ENCODE results near the gene PMPCA.
A peak's percentile ranks its signal among the peaks of the same experiment; 100 is the strongest.

Gene PMPCA

DNA sequence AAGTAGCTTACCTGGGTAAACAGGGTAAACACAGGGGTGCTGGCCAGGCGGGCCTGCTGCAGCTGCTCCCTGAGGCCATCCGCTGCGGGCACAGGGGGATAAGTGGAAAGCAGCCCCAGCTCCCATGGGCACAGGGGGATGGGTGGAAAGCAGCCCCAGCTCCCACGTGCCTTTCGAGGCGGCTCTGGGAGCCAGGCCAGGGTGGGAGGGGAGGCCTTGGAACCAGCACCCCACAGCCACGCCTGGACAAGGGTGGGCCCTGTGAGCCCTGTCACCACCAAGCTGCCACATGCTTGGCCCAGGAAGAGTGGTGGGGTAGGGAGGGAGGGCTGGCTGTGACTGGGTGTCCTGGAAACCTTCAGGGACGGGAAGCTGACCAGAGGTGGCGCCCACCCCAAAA lies 29.1 kb upstream of the PMPCA start:
- H3K4me1 Mint-ChIP-seq, result peaks cover 20% of the 10 kb centered on the region
- ATAC-seq, result no peak
- no peak overlapping the region for H3K27ac Mint-ChIP-seq
- no peaks in the 10 kb centered on the region for H3K9me3 Mint-ChIP-seq
- H3K4me3 Mint-ChIP-seq, result no peak overlapping the region
- H3K36me3 Mint-ChIP-seq, result peaks cover 56% of the 10 kb centered on the region
- no peak for DNase-seq (ENCODE audit: low spot score in 2 of 2)

DNA sequence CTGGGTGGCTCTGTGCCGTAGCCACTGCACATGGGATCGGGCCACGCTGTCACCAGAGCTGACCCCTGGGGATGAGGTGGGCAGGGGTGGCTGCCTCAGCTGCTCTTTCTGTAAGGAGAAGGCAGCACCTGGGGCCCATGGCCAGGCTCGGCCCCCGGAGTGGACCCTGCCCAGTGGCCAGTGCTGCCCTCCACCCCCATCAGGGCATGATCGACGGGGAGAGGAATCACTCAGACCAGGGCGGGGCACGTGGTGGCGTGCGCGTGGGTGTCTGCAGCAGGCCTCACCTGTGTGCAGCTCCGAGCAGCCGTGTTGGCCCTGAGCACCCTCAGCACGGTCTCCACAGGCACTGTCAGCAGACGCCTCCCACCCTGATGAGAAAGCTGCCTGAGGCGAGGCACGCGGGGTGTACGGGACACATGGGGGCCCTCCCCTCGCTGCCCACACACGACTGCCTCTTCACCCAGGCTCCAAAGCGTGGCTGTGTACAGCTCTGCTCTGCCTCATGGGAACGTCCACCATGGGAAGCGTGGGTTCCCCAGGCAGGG lies 28.4 kb upstream of the PMPCA start:
- Mint-ChIP-seq H3K4me1 (peaks cover 26% of the 10 kb centered on the region), H3K36me3 (peaks cover 58% of the 10 kb centered on the region), H3K4me3 (no peak overlapping the region), H3K27ac (no peak overlapping the region), H3K9me3 (no peaks in the 10 kb centered on the region)
- ATAC-seq (no peak), DNase-seq (ENCODE audit: low spot score in 2 of 2) (no peak)

DNA sequence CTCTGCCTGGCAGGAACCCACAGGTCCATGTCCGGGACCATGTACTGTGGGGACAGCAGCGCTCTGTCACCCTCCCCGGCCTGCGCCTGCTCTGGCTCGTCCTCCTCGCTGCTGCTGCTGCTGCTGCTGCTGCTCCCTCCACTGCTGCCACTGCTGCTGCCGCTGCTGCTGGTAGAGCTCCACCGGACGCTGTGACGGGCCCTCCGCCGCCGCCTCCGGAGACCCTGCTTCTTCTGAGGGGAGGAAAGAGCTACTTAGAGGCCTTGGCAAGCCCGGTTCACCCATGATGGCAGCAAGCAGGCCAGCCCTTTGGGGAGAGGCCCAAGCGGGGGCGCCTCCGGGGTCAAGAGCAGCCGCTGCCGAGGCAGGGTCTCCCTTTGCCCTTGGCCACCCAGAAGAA lies 27.0 kb upstream of the PMPCA start:
- H3K9me3 Mint-ChIP-seq, result no peaks in the 10 kb centered on the region
- H3K4me1 Mint-ChIP-seq, result peaks cover 26% of the 10 kb centered on the region
- no peak overlapping the region for H3K4me3 Mint-ChIP-seq
- H3K36me3 Mint-ChIP-seq, result peaks cover 72% of the 10 kb centered on the region
- DNase-seq (ENCODE audit: low spot score in 2 of 2) (no peak), ATAC-seq (no peak)
- H3K27ac Mint-ChIP-seq, result no peak overlapping the region

DNA sequence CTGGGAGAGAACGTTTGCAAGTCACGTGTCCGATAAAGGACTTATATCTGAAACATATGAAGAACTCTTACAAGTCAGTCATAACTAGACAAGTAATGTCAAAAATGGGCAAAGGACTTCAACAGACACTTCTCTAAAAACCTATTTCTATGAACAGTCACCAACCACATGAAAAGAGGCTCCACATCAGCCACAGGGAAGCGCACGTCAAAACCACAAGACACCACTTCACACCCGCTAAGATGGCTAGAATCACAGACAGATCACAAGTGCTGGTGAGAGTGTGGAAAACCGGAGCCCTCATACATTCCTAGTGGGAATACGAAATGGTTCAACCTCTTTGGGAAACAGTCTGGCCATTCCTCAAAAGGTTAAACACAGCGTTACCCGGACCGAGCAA lies 25.4 kb upstream of the PMPCA start:
- DNase-seq (ENCODE audit: low spot score in 2 of 2) (peak in 1 of 2 donors; percentile 68), ATAC-seq (peak; percentile 91)
- Mint-ChIP-seq H3K4me3 (peak overlapping the region; percentile 14), H3K9me3 (no peaks in the 10 kb centered on the region), H3K36me3 (peaks cover 88% of the 10 kb centered on the region), H3K4me1 (peaks cover 26% of the 10 kb centered on the region), H3K27ac (peak overlapping the region; percentile 40)

DNA sequence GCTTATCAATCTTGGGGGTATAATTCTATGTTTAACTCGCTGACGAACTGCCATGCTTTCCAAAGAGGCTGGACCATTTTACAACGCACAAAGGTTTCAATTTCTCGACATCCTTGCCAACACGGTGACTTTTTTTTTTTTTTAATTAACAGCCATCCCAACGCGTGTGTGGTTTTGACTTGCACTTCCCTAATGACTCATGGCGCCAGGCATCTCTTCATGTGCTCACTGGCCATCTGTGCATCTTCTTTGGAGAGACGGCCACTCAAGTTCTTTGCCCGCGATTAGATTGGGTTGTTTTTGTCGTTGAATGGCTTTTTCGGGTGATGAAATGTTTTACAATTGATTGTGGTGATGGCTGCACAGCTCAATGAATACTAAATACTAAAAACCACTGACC lies 24.4 kb upstream of the PMPCA start:
- H3K27ac Mint-ChIP-seq, result peak overlapping the region; percentile 40
- H3K36me3 Mint-ChIP-seq, result peaks cover 92% of the 10 kb centered on the region
- peaks cover 26% of the 10 kb centered on the region for H3K4me1 Mint-ChIP-seq
- H3K4me3 Mint-ChIP-seq, result peak overlapping the region; percentile 34
- no peaks in the 10 kb centered on the region for H3K9me3 Mint-ChIP-seq
- ATAC-seq, result peak; percentile 44
- peak in 1 of 2 donors; percentile 67 for DNase-seq (ENCODE audit: low spot score in 2 of 2)

DNA sequence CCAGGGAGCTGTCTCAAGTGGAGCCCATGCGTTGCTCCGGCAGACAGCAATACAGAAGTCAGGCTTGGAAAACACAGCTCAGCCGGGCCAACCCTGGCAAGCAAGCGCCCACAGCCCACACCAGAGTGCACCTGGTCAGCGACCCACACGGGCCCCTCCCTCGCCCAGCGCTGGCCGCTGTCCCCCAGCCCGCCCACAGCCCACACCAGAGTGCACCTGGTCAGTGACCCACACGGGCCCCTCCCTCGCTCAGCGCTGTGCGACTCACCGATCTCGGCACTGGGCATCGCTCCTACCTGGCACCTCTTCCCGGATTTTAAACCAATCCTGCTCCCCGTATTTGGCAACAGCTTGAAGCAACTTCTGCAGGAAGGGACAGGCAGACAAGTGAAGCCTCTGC lies 23.2 kb upstream of the PMPCA start:
- Mint-ChIP-seq H3K9me3 (no peaks in the 10 kb centered on the region), H3K4me1 (peaks cover 26% of the 10 kb centered on the region), H3K27ac (no peak overlapping the region), H3K36me3 (peaks cover 96% of the 10 kb centered on the region), H3K4me3 (no peak overlapping the region)
- DNase-seq (ENCODE audit: low spot score in 2 of 2) (no peak), ATAC-seq (no peak)

DNA sequence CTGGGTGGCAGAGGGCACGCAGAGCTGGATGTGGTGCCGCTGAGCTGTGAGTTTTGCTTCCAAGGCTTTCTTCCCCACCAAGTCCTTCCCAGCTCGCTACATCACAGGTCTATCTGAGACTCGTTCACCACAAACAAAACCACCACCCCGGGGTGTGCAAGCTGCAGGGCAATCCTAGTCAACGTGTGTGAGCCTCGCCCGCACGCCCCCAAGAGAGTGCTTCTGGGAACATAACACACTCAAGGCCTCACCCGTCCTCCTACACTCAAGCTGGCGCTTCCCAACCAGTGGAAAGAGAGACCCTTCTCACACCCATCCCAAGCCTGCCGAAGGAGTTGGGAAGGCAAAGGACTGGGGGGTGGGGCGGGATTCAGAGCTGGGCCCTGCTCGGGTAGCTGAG lies 21.1 kb upstream of the PMPCA start:
- no peak for ATAC-seq
- H3K9me3 Mint-ChIP-seq, result no peaks in the 10 kb centered on the region
- peaks cover 25% of the 10 kb centered on the region for H3K4me1 Mint-ChIP-seq
- H3K36me3 Mint-ChIP-seq, result peaks cover 93% of the 10 kb centered on the region
- no peak overlapping the region for H3K4me3 Mint-ChIP-seq
- no peak for DNase-seq (ENCODE audit: low spot score in 2 of 2)
- no peak overlapping the region for H3K27ac Mint-ChIP-seq

DNA sequence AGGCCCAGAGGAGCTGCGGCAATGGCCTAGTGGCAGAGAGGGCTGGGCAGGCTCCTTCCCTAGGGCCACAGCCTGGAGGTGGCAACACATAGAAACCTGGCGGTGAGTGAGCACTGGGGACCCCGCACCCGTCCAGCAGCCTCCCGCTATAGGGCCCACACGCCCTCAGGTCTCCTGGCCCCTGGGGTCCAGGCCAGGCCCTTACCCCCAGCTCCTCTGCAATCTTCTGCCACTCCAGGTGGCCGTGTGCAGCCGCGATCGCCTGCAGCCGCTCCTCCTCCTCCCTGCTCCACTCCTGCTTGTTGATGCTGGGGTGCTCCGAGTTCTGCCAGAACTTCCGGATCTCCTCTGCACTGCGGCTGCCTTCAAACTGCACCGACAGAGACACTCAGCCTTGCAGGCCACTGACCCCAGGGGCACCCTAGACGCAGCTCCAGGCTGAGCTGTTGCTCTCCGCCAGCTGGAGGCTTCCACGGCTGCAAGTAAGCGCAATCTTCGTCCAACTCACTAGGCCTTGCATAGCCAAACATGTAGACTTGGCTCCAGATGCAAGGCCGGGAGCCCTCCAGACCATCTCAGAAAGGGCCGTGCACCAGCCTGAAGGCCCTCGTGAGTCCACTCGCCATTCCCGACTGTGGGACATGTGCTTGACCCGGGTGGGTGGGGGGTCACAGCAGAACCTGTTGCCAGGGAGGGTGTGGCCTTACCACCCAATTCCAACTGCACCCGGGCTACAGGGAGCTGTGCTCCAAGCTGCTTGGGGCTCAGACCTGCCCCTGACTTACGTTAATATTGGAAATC lies 18.5 kb upstream of the PMPCA start:
- Mint-ChIP-seq H3K4me3 (no peak overlapping the region), H3K9me3 (no peaks in the 10 kb centered on the region), H3K27ac (no peak overlapping the region), H3K36me3 (peaks cover 93% of the 10 kb centered on the region), H3K4me1 (peaks cover 3% of the 10 kb centered on the region)
- peak; percentile 6 for ATAC-seq
- no peak for DNase-seq (ENCODE audit: low spot score in 2 of 2)

DNA sequence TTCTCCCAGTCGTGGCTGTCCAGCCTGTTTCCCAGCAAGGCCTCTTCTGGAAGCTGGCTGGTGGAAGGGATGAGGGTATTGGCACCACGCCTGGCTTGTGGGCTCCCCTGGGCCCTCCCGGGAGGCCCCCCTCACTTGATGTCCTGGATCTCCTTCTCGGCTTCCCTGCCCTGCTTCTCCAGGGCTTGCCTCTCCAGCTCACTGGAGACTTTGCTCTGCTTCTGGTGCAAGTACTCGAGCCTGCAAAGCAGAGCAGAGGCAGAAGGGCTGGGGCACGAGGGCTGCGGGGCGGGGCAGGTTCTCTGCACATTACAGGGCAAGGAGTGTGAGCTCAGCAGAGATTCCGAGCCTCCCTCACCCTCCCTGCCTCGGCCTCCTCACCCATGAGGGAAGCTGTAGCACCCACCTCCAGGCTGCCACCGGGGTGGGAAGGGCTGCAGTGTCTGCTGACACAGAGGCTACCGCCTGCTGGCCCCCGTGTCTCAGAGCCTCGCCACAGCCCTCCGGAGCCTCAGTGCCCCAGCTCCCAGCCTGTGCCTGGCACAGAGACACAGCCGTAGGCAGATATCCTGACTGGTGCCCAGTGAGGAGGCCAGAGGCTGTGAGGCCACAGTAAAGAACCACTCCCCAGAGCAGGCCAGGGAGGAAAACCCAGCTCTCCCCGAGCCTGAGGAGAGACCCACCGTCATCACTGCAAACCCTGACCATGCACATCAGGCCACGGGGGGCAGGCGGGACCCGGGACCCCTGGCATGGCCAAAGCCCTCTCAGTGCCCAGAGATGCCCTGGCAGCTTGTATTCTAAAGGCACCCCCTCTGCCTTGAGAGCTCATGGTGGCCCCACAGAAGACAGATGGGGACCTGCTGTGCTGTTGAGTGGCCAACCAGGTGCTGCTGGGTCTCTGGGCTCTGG lies 17.7 kb upstream of the PMPCA start:
- Mint-ChIP-seq H3K9me3 (no peaks in the 10 kb centered on the region), H3K4me1 (peaks cover 8% of the 10 kb centered on the region), H3K4me3 (no peak overlapping the region), H3K27ac (no peak overlapping the region), H3K36me3 (peaks cover 93% of the 10 kb centered on the region)
- DNase-seq (ENCODE audit: low spot score in 2 of 2), result no peak
- ATAC-seq, result peak; percentile 11

DNA sequence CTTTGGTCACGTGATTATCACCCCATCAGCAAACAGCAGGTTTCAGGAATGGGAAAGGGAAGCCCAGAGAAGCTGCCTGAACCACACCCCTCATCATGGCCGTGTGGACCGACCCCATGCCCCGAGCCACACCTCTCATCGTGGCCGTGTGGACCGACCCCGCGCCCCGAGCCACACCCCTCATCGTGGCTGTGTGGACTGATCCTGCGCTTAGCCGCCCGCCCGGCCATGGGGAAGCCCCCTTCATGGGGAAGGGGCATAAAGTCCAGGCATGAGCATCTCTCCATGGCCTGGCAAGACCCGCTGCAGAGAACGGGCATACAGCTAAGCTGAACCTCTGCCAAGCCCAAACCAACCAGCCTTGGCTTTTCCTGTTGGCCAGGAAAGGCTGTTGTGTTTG lies 16.9 kb upstream of the PMPCA start:
- Mint-ChIP-seq H3K4me3 (no peak overlapping the region), H3K36me3 (peaks cover 93% of the 10 kb centered on the region), H3K4me1 (peaks cover 13% of the 10 kb centered on the region), H3K9me3 (no peaks in the 10 kb centered on the region), H3K27ac (no peak overlapping the region)
- DNase-seq (ENCODE audit: low spot score in 2 of 2) (no peak), ATAC-seq (no peak)

DNA sequence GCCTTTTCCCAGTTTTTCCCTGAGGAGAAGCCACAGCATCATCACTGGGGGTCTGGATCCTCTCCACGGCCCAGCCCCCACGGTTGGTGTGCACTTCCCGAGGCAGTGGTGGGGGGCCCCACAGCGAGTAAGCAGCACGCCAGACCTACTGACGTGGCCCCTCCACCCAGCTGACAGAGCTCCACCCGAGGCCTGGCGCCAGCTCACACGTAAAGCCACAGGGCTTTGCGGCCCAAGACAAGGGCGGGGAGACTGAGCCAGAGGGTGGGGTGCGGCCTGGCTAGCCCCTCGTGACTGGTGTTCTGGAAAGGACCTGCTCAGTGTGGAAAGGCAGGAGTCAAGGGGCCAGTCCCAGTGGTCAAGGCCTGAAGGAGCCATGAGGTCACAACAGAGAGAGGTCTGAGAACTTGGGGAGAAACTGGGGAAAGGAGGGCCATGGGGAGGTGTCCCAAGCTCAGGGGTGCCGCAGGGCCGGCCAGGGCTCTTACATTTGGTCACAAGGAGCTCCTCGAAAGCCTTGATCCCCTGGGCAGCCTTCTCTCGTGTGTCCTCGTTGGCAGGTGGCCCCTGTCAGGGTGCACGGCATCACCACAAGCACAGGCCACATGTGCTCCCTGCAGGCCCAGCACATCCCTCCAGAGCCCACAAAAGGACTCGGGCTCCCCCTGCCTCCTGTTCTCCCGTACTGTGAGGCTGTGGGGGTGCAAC lies 16.0 kb upstream of the PMPCA start:
- Mint-ChIP-seq H3K9me3 (no peaks in the 10 kb centered on the region), H3K4me1 (peaks cover 22% of the 10 kb centered on the region), H3K27ac (no peak overlapping the region), H3K36me3 (peaks cover 93% of the 10 kb centered on the region), H3K4me3 (no peak overlapping the region)
- DNase-seq (ENCODE audit: low spot score in 2 of 2) (no peak), ATAC-seq (no peak)

DNA sequence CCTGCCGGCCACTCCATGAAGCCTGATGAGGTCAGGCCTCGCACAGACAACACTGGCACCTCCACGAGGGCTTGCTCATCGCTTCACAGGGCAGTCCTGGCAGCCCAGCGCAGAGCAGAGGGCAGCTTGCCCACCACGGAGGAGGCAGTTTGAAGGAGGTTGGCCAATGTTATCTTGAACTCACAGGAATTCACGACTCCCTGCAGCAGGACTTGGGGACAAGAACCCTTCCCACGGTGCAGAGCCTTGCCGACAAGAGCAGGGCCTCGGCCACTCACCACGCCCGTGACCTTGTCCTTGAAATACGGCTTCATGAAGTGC lies 15.5 kb upstream of the PMPCA start:
- Mint-ChIP-seq H3K27ac (no peak overlapping the region), H3K4me3 (no peak overlapping the region), H3K36me3 (peaks cover 88% of the 10 kb centered on the region), H3K9me3 (no peaks in the 10 kb centered on the region), H3K4me1 (peaks cover 22% of the 10 kb centered on the region)
- ATAC-seq, result no peak
- DNase-seq (ENCODE audit: low spot score in 2 of 2), result no peak

DNA sequence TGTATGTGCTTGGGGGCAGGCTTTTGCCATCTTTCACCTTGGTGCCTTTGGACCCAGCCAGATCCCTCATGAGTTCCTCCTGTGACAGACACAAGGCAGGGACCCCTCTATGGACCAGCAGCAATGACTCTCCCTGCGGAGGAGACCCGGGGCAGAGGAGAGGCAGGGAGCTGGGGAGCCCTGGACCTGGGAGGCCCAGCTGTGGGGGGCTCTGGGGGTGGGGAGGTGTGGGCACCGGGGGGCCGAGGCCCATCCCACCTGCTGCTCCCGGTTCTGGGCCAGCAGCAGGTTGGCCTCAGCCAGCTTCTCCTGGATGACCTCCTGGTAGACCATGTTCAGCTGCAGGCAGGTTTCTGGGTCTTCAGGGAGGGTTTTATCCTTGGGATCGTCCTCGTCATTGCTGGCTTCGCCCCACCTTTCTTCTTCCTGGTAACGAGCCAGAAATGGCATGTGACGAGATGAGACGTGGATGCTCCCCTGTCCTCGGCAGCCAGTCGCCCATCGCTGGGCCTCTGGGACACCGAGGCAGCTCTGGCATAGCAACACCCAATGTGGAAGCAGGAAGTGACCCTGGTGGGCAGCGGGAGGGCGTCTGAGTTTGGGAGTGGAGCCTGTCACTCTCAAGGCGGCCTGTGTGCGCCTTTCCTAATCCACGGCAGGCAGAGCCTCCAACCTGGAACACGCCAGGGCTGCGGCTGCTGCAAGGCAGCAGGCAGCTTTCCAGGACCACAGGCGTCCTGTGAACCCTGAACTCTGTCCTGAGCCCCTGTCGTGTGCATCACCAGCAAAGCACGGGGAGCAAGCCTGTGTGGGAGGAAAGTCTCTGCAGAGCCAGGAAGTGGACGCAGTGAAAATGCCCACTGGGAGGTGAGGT lies 14.9 kb upstream of the PMPCA start:
- no peak overlapping the region for H3K4me3 Mint-ChIP-seq
- DNase-seq (ENCODE audit: low spot score in 2 of 2) (no peak), ATAC-seq (no peak)
- peaks cover 25% of the 10 kb centered on the region for H3K4me1 Mint-ChIP-seq
- H3K36me3 Mint-ChIP-seq, result peaks cover 82% of the 10 kb centered on the region
- H3K27ac Mint-ChIP-seq, result no peak overlapping the region
- no peaks in the 10 kb centered on the region for H3K9me3 Mint-ChIP-seq

DNA sequence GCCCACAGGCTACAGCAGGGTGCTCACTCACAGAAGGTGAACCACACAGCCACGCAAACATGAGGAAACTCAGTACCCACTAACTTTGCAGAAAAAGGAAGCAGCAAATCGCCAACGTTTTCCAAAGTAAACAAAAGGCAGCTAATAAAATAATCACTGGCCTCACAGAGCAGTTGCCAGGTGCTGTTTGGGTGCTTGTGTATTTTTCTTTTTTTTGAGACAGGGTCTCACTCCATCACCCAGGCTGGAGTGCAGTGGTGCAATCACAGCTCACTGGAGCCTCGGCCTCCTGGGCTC lies 14.3 kb upstream of the PMPCA start:
- Mint-ChIP-seq H3K4me1 (peaks cover 29% of the 10 kb centered on the region), H3K36me3 (peaks cover 77% of the 10 kb centered on the region), H3K27ac (no peak overlapping the region), H3K4me3 (no peak overlapping the region), H3K9me3 (no peaks in the 10 kb centered on the region)
- ATAC-seq (no peak), DNase-seq (ENCODE audit: low spot score in 2 of 2) (no peak)

DNA sequence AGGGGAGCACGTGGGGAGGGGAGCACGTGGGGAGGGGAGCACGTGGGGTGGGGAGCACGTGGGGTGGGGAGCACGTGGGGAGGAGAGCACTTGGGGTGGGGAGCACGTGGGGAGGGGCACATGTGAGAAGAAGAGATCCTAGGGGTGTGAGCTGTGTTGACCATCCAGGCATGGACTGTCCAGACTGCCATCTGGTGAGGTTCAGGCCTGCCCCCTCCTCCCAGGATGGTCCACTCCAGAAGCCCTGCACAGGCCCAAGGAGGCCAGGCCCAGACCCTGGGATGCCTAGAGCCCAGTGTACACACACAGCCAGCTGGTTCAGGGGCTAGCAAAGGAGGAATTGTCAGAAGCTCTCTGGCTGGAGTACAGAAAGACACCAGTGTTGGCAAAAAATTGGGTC lies 12.8 kb upstream of the PMPCA start:
- ATAC-seq (no peak), DNase-seq (ENCODE audit: low spot score in 2 of 2) (no peak)
- peak overlapping the region; percentile 10 for H3K4me3 Mint-ChIP-seq
- H3K9me3 Mint-ChIP-seq, result no peaks in the 10 kb centered on the region
- H3K27ac Mint-ChIP-seq, result no peak overlapping the region
- H3K36me3 Mint-ChIP-seq, result peaks cover 76% of the 10 kb centered on the region
- peaks cover 36% of the 10 kb centered on the region for H3K4me1 Mint-ChIP-seq

Data from stimulated activated effector memory CD8-positive, alpha-beta T cell treated with anti-CD3 and anti-CD28 coated beads, Interleukin-12 subunit alpha, Interleukin-12 subunit beta, amount 100 ng/mL, for 72 hours (primary cell).